Activated B cell treated with CpG ODN at 0.5 μM for 24 hours (primary cell): ENCODE results near the gene STX1A. TPM values are rescaled to one million over a fixed set of nuclear protein-coding genes. Genes with fewer than 3 reads are reported as not detected.
A peak's percentile ranks its signal among the peaks of the same experiment; 100 is the strongest.

Experiments used
- ATAC-seq: fragments of 200-7000 bp; cut with Tn5 transposase; one replicate; pipeline ENCODE4 v1.10.0; 2021; ENCODE audit warnings: low read depth, mild to moderate bottlenecking, moderate library complexity
- CTCF ChIA-PET: fragments of 350-600 bp; sonication (Branson Sonifier 250); formaldehyde crosslinking; loops from one replicate; lab custom pipeline; 2021; ENCODE audit warnings: antibody characterized with exemption; lab: Charles Lee
- POLR2A ChIA-PET: fragments of 350-600 bp; sonication (Branson Sonifier 250); formaldehyde crosslinking; loops from one replicate; lab custom pipeline; 2021; ENCODE audit warnings: antibody characterized with exemption; lab: Charles Lee
- DNase-seq: peaks from one replicate; pipeline ENCODE4 v3.0.0; 2022
- H3K27ac Mint-ChIP-seq: one replicate; pipeline ENCODE4 v1.8.0; 2020; ENCODE audit warnings: mixed read lengths
- H3K27me3 Mint-ChIP-seq: one replicate; pipeline ENCODE4 v1.8.0; 2021; ENCODE audit warnings: mixed read lengths
- H3K36me3 Mint-ChIP-seq: one replicate; pipeline ENCODE4 v1.8.0; 2021; ENCODE audit warnings: low read depth, mixed read lengths
- H3K4me1 Mint-ChIP-seq: one replicate; pipeline ENCODE4 v1.8.0; 2021; ENCODE audit warnings: mixed read lengths
- H3K4me3 Mint-ChIP-seq: one replicate; pipeline ENCODE4 v1.8.0; 2020; ENCODE audit warnings: mild to moderate bottlenecking, mixed read lengths
- H3K9me3 Mint-ChIP-seq: one replicate; pipeline ENCODE4 v1.8.0; 2020; ENCODE audit warnings: mixed read lengths
- CTCF ChIP-seq: fragments of 200-600 bp; IDR thresholded peaks from one replicate; pipeline ENCODE4 v1.8.0; 2022; ENCODE audit warnings: antibody characterized with exemption, mild to moderate bottlenecking
- intact Hi-C: fragments of 100-400 bp; cut with micrococcal nuclease; formaldehyde crosslinking; loops from one replicate; pipeline ENCODE4 v1.15.1; 2024
- total RNA-seq: library from RNA; stranded (reverse); gene quantifications from 2 replicates; pipeline ENCODE4 v1.2.3, GENCODE V29; 2022

STX1A gene
- 1.8 and 2.1 TPM in 2 replicates for total RNA-seq

- Mint-ChIP-seq H3K9me3 (no peaks in the 10 kb centered on the region), H3K27ac (no peak within 1 kb of the TSS), H3K4me3 (peak within 1 kb of the TSS; percentile 79), H3K27me3 (peaks cover 28% of the 10 kb centered on the region), H3K4me1 (peaks cover 21% of the 10 kb centered on the region), H3K36me3 (no peaks in the 10 kb centered on the region)
- peak; percentile 85 for ATAC-seq
- ChIA-PET POLR2A (interaction anchor here (0.5 to 0.6 kb wide), 2 partner anchors 20 to 115 kb away, joined by 3 to 6 read pairs; no protein-coding TSS in a partner anchor), CTCF (no interaction called here)
- TF ChIP-seq CTCF, result no peak
- DNase-seq, result peak; percentile 72
- intact Hi-C loops, result loop anchor here (1.0 to 2.0 kb wide), 5 partner anchors 12 to 52 kb away; partner anchors contain the start of genes ABHD11, BUD23, DNAJC30 and VPS37D
These were observed at the start of gene STX1A for GRCh38 chr7:73718905-73719805. TSS of gene STX1A (minus strand) at chr7:73719669. CDS start at chr7:73719631, 38 bp downstream.

GRCh38 chr7:73768641-73769480 lies 49.4 kb upstream of the STX1A start:
- no peak for ATAC-seq

GRCh38 chr7:73766556-73767229 lies 47.2 kb upstream of the STX1A start:
- DNase-seq (no peak), ATAC-seq (no peak)
- Mint-ChIP-seq H3K4me1 (peaks cover 9% of the 10 kb centered on the region), H3K27ac (no peak overlapping the region), H3K36me3 (no peaks in the 10 kb centered on the region), H3K4me3 (no peak overlapping the region), H3K9me3 (no peaks in the 10 kb centered on the region), H3K27me3 (peaks cover 29% of the 10 kb centered on the region)
- intact Hi-C loops, result no loop called here
- TF ChIP-seq CTCF, result no peak
- POLR2A ChIA-PET, result no interaction called here
- CTCF ChIA-PET, result no interaction called here

More at GRCh38 chr7:73768641-73769480, 49.4 kb upstream of the STX1A start:
- Mint-ChIP-seq H3K9me3 (no peaks in the 10 kb centered on the region), H3K27ac (no peak overlapping the region), H3K36me3 (no peaks in the 10 kb centered on the region), H3K4me3 (no peak overlapping the region), H3K4me1 (peaks cover 9% of the 10 kb centered on the region), H3K27me3 (peaks cover 39% of the 10 kb centered on the region)
- CTCF ChIA-PET, result no interaction called here
- DNase-seq, result no peak
- intact Hi-C loops, result no loop called here
- POLR2A ChIA-PET, result no interaction called here
- TF ChIP-seq CTCF, result no peak

- TF ChIP-seq CTCF, result no peak
- no peaks in the 10 kb centered on the region for H3K36me3 Mint-ChIP-seq
- no peak for DNase-seq
- intact Hi-C loops, result no loop called here
- no peak overlapping the region for H3K4me3 Mint-ChIP-seq
- CTCF ChIA-PET, result no interaction called here
- no peaks in the 10 kb centered on the region for H3K4me1 Mint-ChIP-seq
- no peak for ATAC-seq
- no peaks in the 10 kb centered on the region for H3K9me3 Mint-ChIP-seq
- no peak overlapping the region for H3K27ac Mint-ChIP-seq
- peaks cover 8% of the 10 kb centered on the region for H3K27me3 Mint-ChIP-seq
- POLR2A ChIA-PET, result no interaction called here
These were observed 43.2 kb upstream of the STX1A start for GRCh38 chr7:73762659-73762999.
